T-helper 1 cell treated with Interleukin-12 subunit alpha and Interleukin-12 subunit beta and Interleukin-4 antibody, amounts not matched to agents 30 μg/mL and 1 μg/mL, for 36 hours (primary cell): ENCODE results near the gene SNAP25.

Experiments used
- H3K27ac Mint-ChIP-seq: one replicate; pipeline ENCODE4 v1.8.0; 2021; ENCODE audit warnings: mild to moderate bottlenecking, mixed read lengths
- H3K27me3 Mint-ChIP-seq: one replicate; pipeline ENCODE4 v1.8.0; 2021; ENCODE audit warnings: low read depth, mixed read lengths
- H3K36me3 Mint-ChIP-seq: one replicate; pipeline ENCODE4 v1.8.0; 2021; ENCODE audit warnings: low read depth, mixed read lengths
- H3K4me1 Mint-ChIP-seq: one replicate; pipeline ENCODE4 v1.8.0; 2021; ENCODE audit warnings: low read depth, mixed read lengths
- H3K4me3 Mint-ChIP-seq: one replicate; pipeline ENCODE4 v1.8.0; 2021; ENCODE audit warnings: mild to moderate bottlenecking, moderate library complexity, mixed read lengths
- H3K9me3 Mint-ChIP-seq: one replicate; pipeline ENCODE4 v1.8.0; 2021; ENCODE audit warnings: mixed read lengths

Gene SNAP25

DNA sequence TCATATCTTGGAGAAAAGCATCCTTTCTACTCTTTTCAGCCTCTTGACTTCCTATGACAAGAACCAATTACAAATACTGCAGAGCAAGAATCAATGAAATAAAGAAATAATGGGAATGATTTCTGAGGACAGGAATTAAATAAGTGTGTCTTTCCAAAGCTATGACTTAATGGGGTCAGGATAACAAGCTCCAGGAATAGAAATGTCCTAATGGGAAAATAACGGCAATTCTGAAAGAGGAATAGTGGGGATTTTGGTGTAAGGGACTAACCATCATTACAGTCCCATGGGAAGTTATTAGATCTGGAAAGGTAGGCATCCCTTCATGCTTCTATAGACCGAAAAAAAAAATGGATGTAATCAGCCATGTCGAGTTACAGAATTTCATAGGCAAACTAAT lies 28.2 kb upstream of the SNAP25 start:
- Mint-ChIP-seq H3K9me3 (peaks cover 3% of the 10 kb centered on the region), H3K27ac (no peak overlapping the region), H3K4me3 (no peak overlapping the region)

DNA sequence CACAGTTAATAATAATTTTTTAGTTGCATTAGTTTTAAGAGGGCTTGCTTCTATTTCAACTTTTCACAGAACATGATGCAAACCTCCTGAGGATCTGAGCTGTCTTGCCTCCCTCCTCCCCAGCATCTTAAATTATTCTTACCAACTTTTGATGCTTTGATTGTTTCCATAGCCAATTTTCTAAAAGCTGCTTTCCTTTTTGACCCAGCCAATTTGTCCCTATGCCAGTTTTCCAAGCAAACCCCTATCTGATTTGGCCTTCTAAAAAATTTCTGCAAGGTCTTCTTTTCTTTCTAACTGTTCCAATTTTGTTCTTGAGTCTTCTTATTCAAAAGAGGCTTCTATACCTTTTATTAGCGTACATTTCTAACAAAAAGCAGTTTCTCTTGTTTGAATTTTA lies 26.5 kb upstream of the SNAP25 start:
- Mint-ChIP-seq H3K4me3 (no peak overlapping the region), H3K36me3 (no peaks in the 10 kb centered on the region), H3K27me3 (no peaks in the 10 kb centered on the region), H3K9me3 (peaks cover 3% of the 10 kb centered on the region), H3K4me1 (no peaks in the 10 kb centered on the region), H3K27ac (no peak overlapping the region)

More for the DNA sequence above, 28.2 kb upstream of the SNAP25 start:
- no peaks in the 10 kb centered on the region for H3K36me3 Mint-ChIP-seq
- H3K27me3 Mint-ChIP-seq, result no peaks in the 10 kb centered on the region
- no peaks in the 10 kb centered on the region for H3K4me1 Mint-ChIP-seq

DNA sequence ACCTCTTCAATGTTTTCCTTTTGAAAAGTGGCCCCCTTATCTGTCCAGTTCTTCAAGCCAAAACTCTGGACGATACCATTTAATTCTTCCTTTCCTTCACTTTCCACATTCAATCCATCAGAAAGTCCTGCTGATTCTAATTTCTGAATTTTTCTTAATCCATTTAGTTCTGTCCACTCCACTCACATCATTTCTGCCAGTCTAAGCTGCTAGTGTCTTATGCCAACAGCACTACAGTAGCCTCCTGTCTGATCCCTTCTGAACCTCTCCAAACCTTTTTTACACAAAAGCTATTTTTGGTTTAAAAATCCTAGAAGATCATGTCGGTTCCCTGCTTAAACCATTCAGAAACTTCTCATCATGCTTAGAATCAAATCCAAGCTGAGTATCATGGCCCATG lies 24.5 kb upstream of the SNAP25 start:
- Mint-ChIP-seq H3K4me3 (no peak overlapping the region), H3K9me3 (no peaks in the 10 kb centered on the region), H3K27ac (no peak overlapping the region), H3K36me3 (no peaks in the 10 kb centered on the region), H3K4me1 (no peaks in the 10 kb centered on the region), H3K27me3 (no peaks in the 10 kb centered on the region)

DNA sequence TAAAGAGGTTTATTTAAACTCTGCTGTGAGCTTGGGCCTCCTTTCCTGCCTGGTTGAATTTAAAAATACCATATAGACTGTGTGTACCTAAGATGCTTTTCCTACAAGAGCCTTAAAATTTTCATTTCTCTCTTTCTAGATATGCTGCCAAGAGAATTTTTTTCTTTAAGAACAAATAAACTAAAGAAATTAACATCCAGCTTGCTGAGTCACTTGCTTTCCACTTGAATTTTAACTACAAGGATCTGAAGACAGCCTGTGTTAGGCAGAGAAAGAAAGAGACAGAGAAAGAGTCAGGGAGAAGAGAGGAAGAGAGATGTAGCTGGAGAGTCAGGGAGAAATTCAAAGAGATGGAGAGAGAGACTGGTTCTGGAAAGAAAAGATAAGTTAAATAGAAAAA lies 18.3 kb upstream of the SNAP25 start:
- no peaks in the 10 kb centered on the region for H3K4me1 Mint-ChIP-seq

DNA sequence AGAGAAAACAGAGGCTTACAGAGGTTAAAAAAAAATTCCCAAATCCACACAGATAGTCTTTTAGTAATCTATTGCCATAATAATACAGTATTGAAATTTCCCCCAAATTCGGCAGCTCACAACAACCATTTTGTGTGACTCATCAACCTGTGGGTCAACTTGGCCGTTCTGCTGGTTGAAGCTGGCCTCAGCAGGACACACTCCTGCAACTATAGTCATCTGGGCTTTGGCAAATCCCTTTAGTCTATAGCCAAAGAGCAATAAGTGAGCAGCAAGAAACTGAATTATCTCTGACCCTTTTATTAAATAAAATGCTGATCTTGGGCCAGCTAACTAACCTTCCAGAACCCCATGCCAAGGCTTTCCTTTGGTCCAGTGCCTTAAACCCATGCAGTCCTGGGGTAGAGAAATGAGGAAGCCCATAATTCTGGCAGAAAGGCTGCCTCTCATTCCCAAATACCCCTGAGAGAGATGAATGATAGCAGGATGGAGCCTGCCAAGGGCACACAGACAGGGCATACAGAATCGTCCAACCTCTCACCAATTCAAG lies 17.2 kb upstream of the SNAP25 start:
- Mint-ChIP-seq H3K27me3 (no peaks in the 10 kb centered on the region), H3K9me3 (no peaks in the 10 kb centered on the region), H3K4me1 (no peaks in the 10 kb centered on the region), H3K36me3 (no peaks in the 10 kb centered on the region), H3K4me3 (no peak overlapping the region), H3K27ac (no peak overlapping the region)

More for the DNA sequence above, 18.3 kb upstream of the SNAP25 start:
- no peak overlapping the region for H3K4me3 Mint-ChIP-seq
- H3K27me3 Mint-ChIP-seq, result no peaks in the 10 kb centered on the region
- H3K27ac Mint-ChIP-seq, result no peak overlapping the region
- no peaks in the 10 kb centered on the region for H3K9me3 Mint-ChIP-seq
- H3K36me3 Mint-ChIP-seq, result no peaks in the 10 kb centered on the region

DNA sequence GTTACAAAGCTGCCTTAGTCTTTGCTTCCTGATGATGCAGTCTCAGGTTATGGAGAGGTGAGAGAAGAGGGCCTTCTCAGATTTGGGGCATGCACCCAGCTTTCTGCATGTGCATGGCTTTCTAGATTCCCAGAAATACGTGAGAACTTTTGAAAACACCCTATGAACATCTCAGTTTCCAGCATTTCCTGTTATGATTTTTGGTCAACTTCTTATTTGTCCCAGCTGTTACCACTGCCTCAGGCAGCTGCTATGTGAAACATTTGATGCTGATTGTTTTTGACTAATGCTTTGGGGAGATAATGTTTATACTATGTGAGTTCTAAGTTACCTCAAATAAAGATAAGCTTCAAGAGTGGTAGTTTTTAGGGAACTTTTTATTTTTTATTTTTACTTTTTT lies 9.5 kb upstream of the SNAP25 start:
- no peaks in the 10 kb centered on the region for H3K27me3 Mint-ChIP-seq
- H3K4me1 Mint-ChIP-seq, result no peaks in the 10 kb centered on the region
- no peaks in the 10 kb centered on the region for H3K36me3 Mint-ChIP-seq
- H3K9me3 Mint-ChIP-seq, result no peaks in the 10 kb centered on the region
- H3K27ac Mint-ChIP-seq, result no peak overlapping the region
- no peak overlapping the region for H3K4me3 Mint-ChIP-seq

DNA sequence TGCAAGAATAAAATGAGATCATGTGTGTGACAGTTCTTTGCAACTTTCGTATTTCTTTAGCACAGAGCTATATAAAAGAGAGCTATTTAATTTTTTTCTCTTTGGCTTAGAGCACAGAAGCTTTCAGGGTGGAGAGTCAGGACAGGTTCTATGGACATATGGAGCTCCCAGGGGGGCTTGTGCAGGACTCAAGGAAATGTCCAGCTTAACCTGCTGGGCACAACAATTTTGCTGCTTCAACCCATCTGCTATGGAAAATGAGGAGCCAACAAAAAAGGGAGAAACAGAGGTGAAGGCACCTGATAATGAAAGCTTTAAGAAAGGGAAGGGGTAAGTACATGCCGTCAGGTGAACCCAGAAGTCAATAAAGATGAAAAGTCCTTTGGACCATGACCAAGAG lies 5.1 kb upstream of the SNAP25 start:
- no peak overlapping the region for H3K27ac Mint-ChIP-seq
- H3K4me3 Mint-ChIP-seq, result no peak overlapping the region
- no peaks in the 10 kb centered on the region for H3K9me3 Mint-ChIP-seq
- H3K27me3 Mint-ChIP-seq, result peaks cover 11% of the 10 kb centered on the region
- peaks cover 3% of the 10 kb centered on the region for H3K4me1 Mint-ChIP-seq
- no peaks in the 10 kb centered on the region for H3K36me3 Mint-ChIP-seq

DNA sequence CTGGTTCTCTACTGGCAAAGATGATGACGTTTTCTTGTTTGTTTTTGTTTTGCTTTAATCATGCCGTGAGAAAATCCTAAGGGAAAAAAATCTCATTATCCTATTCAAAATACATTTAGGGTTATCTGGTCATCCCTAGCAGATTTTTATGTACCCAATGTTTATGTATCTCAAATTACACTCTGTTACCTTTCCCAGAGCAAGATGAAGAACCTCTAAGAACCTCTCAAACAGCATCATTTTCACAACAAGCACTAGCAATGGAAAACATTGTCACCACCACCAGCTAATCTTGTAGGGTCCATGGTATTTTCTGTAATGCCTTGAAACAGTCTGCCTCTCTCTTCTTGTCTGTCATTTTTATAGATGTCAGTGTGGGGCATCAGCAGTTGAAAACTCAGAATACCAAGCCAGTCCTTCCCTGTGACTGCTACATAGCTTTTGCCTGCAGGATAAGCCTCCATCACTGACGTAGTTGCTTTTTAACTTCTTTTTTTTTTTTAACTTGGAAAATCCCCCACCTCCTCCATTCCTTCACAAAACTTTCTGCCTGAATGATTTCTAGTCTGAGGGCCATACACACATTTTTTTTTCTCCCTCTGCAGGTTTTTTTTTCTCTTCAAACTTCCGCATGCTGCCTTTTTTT lies 2.4 kb upstream of the SNAP25 start:
- no peaks in the 10 kb centered on the region for H3K36me3 Mint-ChIP-seq
- no peak overlapping the region for H3K27ac Mint-ChIP-seq
- peaks cover 20% of the 10 kb centered on the region for H3K27me3 Mint-ChIP-seq

DNA sequence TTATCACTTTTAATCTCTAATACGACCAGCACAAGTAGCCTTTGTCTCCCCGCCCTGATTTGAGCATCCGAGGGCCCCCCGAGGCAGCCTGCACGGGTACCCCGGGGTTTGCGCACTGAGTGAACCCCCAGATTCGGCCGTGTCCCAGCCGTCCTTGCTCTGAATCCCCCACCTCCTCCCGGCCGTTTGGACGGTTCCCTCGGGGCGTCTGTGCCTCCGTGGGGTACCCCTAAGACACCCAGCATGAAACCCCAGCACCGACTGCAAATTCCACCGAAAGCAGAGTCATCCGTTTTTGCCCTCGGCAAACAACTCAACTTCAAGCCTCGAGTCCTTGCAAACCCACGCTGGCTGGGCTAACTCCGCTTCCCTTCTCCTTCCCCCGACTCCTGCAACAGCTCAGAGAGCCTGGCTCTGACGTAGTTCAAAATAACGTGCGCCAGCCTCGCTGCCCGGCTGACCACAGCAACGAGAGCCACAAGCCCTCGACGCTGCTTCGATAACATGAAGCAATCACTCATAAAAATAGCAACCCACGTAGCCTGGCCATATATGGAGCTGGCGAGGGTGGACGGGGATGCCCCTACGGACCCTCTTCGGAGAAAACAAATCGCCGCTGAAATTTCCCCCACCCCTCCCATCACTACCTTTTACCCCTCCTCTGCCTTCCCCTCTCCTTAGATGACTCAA lies 764 bp upstream of the SNAP25 start:
- peaks cover 20% of the 10 kb centered on the region for H3K27me3 Mint-ChIP-seq
- H3K36me3 Mint-ChIP-seq, result no peaks in the 10 kb centered on the region
- H3K4me1 Mint-ChIP-seq, result peaks cover 9% of the 10 kb centered on the region
- H3K27ac Mint-ChIP-seq, result peak overlapping the region; percentile 92
- peak overlapping the region; percentile 86 for H3K4me3 Mint-ChIP-seq
- H3K9me3 Mint-ChIP-seq, result no peaks in the 10 kb centered on the region

More for the DNA sequence above, 2.4 kb upstream of the SNAP25 start:
- Mint-ChIP-seq H3K4me3 (no peak overlapping the region), H3K4me1 (peaks cover 9% of the 10 kb centered on the region), H3K9me3 (no peaks in the 10 kb centered on the region)

DNA sequence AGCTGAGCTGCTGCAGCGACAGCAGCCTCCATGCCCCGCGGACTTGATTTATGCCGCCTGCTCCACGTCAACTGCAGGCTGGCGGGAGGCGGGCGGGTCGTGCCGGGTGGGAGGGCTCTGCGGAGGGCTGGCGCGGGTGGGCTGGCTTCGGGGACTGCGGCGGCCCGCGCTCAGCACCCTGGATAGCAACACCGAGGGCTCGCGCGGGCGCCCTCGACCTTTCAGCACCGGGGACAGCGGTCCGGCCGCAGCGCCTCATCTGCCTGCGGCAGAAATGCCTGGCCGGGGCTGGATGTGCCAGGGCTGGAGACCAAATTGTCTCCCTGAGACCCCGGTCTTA lies 792 bp downstream of the SNAP25 start:
- H3K4me3 Mint-ChIP-seq, result peak overlapping the region; percentile 57
- peaks cover 20% of the 10 kb centered on the region for H3K27me3 Mint-ChIP-seq
- no peaks in the 10 kb centered on the region for H3K9me3 Mint-ChIP-seq
- H3K27ac Mint-ChIP-seq, result no peak overlapping the region
- H3K4me1 Mint-ChIP-seq, result peaks cover 9% of the 10 kb centered on the region
- no peaks in the 10 kb centered on the region for H3K36me3 Mint-ChIP-seq

DNA sequence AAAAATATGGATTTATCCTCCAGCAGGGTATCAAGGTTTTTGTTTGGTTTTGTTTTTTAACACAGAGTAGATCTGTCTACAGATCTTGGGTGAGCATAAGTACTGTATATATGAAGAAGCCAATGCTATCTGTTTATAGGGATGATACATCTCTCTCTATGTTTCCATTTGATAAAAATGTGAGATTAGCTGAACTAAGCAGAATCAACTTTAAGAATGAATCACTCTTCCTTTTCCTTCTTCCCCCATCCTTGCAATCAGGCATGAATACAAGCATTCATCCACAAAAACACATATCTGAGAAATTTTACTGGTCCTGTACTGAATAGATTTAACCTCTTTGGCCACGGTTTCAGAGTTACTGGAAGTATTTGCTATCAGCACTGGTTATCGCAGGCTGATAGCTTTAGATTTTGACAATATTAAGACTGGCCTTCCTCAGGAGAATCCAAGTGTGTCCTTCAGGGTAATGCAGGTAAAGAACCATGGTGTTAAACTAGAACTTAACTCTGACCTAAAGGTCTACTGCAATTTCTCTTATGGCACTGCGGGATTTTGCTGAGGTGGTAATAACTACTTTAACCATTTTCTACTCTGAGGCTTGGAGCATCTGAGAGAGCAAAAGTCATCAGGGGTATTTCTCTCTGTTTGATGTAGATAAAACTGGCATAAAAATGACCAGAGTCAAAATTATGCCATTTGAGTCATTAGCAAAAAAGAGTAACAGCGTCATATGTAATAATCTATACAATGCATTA lies 1.5 kb downstream of the SNAP25 start:
- peaks cover 20% of the 10 kb centered on the region for H3K27me3 Mint-ChIP-seq
- H3K9me3 Mint-ChIP-seq, result no peaks in the 10 kb centered on the region
- H3K4me3 Mint-ChIP-seq, result no peak overlapping the region
- no peaks in the 10 kb centered on the region for H3K36me3 Mint-ChIP-seq
- peaks cover 9% of the 10 kb centered on the region for H3K4me1 Mint-ChIP-seq
- H3K27ac Mint-ChIP-seq, result no peak overlapping the region

DNA sequence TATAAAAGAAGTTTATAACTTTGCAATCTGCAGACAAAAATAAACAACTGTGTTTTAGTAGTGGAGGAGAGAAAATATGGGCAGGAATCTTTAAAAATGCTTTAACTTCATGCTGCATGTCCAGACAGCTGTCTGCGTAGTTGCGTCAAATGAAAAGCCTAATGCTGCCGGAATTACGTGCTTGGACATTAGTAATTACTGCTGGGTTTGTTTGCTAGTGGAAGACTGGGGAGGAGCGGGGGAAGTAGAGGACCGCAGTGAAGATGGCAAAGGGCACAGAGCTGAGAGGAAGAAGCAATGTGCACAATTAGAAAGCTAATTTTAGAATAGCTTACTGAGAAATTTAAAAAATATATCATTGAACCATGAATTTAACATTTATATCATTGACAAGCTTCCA lies 2.4 kb downstream of the SNAP25 start:
- peaks cover 20% of the 10 kb centered on the region for H3K27me3 Mint-ChIP-seq
- no peak overlapping the region for H3K4me3 Mint-ChIP-seq
- H3K36me3 Mint-ChIP-seq, result no peaks in the 10 kb centered on the region
- H3K4me1 Mint-ChIP-seq, result peaks cover 9% of the 10 kb centered on the region
- no peak overlapping the region for H3K27ac Mint-ChIP-seq
- H3K9me3 Mint-ChIP-seq, result no peaks in the 10 kb centered on the region

DNA sequence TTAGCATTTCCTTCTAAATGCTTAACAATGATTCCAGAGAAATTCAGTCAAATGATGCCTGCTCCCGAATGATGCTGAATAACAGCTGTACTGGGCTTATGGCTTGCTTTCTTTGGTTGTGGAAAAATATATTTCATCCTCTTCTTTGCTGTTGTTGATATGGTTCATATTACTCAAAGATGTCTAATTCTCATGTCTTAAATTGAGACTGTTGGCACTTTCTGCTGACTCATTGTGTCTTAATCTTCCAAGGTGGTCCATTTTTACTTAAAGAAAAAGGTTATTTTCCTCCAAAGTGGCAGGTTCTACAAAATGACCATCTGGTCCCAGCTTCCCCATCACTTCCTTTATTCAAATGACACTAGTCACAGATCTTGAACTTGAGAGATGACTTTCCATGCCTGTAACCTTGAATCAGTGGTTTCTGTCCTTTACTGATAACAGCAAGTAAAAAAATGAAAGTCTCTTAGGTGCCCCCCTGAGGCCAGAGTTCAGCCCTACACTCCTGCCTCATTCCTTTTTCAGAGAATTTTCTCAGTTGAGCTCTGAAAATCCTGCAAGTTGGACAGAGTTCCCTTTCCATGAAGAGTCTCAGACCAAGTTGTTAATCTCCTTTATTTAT lies 6.9 kb downstream of the SNAP25 start:
- Mint-ChIP-seq H3K4me3 (no peak overlapping the region), H3K27me3 (no peaks in the 10 kb centered on the region), H3K36me3 (no peaks in the 10 kb centered on the region), H3K27ac (no peak overlapping the region), H3K9me3 (no peaks in the 10 kb centered on the region), H3K4me1 (no peaks in the 10 kb centered on the region)

DNA sequence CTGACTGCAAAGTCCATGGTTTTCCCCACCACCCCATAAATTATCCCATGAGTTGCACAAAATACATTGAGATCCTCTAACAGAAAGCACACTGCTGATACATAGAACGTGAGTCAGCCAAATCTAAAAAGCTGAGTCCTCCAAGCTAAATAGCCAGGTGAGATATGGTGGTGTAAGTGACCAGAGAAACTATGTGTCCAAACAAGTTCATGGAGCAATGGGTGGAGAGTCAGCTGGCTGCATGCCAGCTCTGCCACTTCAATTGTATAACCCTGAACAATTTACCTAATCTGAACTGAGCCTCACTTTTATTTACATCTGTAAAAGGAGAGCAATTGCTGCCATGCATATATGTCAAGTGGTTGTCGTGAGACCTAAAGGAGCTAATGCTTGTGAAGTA lies 9.7 kb downstream of the SNAP25 start:
- Mint-ChIP-seq H3K4me1 (no peaks in the 10 kb centered on the region), H3K27ac (no peak overlapping the region)

More for the DNA sequence above, 9.7 kb downstream of the SNAP25 start:
- Mint-ChIP-seq H3K4me3 (no peak overlapping the region), H3K27me3 (no peaks in the 10 kb centered on the region), H3K9me3 (no peaks in the 10 kb centered on the region), H3K36me3 (no peaks in the 10 kb centered on the region)
